GM18870 (cell line): ENCODE results near the gene KRT20.

Experiments used
- ATAC-seq: cut with Tn5 transposase; IDR thresholded peaks from one replicate; pipeline ENCODE4 v1.9.1; 2021; ENCODE audit warnings: moderate library complexity; ENCODE audit not compliant: unreplicated experiment

Gene KRT20

GRCh38 chr17:40854175-40854814 is 30.7 kb downstream of the KRT20 start:
- no peak for ATAC-seq

DNA sequence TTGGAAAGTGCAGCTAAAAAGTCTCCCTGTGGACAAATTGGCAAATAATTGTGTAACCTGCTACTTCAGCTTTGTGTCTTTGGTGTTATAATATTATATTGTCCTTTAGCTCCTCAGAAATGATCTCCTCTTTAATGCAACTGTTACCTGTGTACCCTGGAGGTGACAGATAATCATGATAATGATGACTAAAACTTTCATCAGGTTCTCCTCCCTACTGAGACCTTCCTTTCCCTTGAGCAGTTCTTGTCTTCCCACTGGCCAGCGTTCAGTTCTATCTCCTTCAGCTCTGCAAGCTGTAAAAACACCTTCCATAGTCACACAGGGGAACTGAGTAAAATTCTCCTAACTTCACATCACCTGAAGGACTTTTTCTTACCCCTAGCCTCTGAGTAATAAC is 32.7 kb downstream of the KRT20 start:
- ATAC-seq, result no peak

DNA sequence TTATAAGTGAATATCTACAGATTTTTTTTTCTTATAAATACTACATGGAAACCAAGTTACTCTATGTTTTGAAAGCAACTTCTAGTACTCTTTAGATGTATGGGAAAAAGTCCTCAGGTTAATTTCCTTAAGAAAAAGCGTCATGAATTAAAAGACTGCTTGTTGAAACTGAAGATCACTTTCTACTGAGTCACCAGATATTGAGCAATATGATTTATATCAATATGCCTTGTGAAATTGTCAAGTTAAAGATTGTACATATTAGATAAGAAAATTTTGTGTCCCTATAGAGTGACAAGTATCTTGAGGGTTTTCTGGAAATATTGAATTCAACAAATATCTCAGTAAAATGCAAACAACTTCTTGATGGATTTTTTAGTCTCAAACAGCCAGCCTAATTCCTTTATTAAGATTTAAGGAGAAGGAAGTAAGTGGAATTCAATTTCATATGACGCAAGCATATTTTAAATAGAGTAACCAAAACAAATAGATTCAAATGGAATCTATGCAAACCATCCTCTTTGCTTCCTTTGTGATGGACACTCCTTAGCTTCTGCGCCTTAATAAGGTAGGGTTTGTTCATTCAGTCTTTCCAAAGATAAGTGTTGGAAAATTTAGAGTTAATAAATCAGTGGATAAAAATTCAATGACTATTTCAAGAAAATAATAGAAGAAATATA is 34.6 kb downstream of the KRT20 start:
- no peak for ATAC-seq

DNA sequence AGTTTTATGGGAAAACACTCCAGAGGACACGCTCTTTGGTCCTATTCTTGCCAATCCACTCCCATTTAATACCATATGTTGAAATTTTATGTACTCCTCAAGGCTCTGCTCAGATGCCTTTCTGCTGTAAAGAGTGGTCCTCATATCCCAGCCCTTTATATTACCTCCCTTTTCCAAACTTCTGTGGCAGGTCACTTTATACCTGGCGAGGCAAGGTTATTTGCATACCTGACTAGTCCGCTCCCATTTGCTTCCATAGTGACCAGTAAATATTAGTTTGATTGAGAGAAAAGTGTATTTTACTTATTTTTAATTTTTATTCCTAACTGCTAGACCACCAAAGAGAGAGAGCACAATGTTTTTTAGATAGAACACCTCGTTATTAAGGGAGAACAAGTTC is 35.3 kb downstream of the KRT20 start:
- no peak for ATAC-seq

GRCh38 chr17:40848583-40849235 is 36.3 kb downstream of the KRT20 start:
- no peak for ATAC-seq

GRCh38 chr17:40846515-40847144 is 38.4 kb downstream of the KRT20 start:
- ATAC-seq, result no peak

- ATAC-seq, result no peak
Measured at GRCh38 chr17:40844671-40845107, 40.4 kb downstream of the KRT20 start.

DNA sequence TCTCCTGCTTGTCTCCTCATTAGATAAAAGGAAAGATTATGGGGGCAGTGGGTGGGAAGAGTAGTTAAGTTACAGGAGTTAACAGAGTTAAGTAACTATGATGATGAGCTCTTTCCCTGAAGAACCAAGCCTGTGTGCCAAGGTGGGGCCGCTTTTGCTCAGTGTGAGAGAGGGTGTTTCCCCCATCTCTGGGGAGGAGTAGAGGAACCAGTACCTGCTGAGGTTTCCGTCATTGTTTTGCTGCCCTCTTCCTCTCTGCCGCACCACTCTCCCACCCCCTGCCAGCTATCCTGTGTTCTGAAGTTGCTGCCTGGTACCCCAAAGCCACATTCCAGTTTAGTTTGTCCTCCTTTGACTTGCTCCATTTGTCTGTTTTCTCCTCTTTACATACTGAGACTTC is 41.8 kb downstream of the KRT20 start:
- no peak for ATAC-seq

- ATAC-seq, result no peak
Measured at GRCh38 chr17:40841246-40841645, 43.8 kb downstream of the KRT20 start.

GRCh38 chr17:40839194-40839593 is 45.8 kb downstream of the KRT20 start:
- no peak for ATAC-seq

- no peak for ATAC-seq
Measured at GRCh38 chr17:40836020-40836419, 49.0 kb downstream of the KRT20 start.

DNA sequence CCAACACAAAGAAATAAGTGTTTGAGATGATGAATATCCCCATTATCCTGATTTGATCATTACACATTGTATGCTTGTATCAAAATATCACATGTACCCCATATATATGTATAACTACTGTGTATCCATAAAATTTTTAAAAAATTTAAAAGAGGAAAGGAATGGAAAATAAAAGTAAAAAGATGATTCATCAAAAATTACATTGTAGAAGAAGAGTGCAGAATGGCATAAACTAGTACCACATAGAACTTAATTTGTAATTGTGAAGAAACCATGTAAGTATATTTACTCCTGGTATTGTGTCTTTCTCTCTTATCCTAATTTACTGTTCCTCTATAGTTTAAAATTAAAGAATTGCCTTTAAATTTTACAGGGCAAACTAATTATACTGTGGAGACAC is 51.2 kb downstream of the KRT20 start:
- ATAC-seq, result no peak

DNA sequence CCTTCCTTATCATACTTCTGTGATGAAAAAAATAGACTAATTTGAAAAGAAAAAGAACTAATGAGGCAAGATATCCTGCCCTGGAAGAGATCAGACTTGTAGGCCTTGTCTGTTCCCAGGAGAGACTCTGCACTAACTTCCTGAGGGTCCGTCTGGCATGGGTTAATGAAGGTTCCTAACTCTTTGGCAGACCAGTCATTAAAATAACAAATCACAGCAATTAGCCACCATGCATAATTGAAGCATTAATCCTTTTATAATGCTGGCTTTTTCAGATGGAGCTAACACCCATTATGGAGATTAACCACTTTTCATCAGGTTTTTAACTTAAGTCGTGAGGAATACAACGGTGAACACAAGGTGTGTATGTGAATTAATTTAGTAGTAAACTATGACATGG is 52.2 kb downstream of the KRT20 start:
- ATAC-seq, result no peak

DNA sequence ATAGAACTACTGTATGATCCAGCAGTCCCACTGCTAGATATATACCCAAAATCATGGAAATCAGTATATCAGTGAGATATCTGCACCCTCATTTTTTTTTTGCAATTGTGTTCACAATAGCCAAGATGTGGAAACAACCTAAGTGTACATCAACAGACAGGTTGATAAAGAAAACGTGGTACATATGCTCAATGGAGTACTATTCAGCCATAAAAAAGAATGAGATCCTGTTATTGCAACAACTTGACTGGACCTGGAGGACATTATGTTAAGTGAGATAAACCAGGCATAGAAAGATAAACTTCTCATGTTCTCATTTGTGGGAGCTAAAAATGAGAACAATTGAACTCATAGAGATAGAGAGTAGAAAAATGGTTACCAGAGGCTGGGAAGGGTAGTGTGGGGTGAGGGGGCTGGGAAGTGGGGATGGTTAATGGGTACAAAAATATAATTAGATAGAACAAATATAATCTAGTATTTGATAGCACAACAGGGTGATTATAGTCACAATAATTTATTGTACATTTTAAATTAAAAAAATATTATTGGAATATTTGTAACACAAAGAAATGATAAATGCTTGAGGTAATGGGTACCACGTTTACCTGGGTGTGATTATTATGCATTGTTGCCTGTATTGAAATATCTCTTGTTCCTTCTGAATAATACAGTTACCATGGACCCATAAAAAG is 54.8 kb downstream of the KRT20 start:
- ATAC-seq, result no peak

- ATAC-seq, result no peak
Measured at GRCh38 chr17:40828454-40829044, 56.5 kb downstream of the KRT20 start.

DNA sequence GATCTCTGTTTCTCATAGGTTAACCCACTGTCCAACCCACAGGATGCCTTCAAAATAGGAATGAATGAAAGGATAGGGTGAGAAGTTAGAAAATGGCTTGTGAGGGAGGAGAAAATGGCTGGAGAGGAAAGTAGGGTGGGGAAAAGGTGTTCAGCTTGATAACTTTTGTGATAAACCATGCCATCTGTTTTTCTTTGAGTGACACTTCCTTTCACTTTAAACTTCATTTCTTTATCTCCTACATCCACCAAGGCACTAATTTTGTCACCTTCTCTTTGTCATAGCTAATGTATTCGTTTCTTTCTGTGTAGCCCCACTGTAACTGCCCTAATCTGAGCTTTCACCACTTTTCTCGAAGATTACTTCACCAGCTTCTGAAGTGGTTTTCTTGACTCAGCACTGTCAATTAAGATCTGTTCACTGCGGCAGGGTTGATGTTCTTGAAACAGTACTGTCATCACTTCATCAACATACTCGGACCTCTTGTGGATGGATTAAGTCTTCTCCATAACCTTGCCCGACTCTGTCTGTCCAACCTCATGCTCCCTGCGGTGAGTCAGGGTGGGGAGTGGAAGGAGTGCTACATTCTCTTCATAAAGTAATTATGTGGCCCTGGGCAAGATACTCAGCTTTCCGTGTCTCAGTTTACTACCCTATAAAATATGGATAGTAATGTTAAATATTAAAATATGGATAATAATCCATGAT is 57.1 kb downstream of the KRT20 start:
- ATAC-seq, result no peak
